DND-41 (cell line): Measurements from ENCODE around the gene PDXK.

Experiments used
- ATAC-seq: fragments of 200-7000 bp; cut with Tn5 transposase; 3 replicates; pipeline ENCODE4 v1.9.1; 2021; ENCODE audit warnings: low read depth; ENCODE audit not compliant: insufficient read depth
- DNase-seq: peaks from one replicate; pipeline ENCODE4 v3.0.0-alpha.2; 2020
- H2AFZ ChIP-seq: 2 replicates; pipeline ENCODE4 v1.6.0; 2012; ENCODE audit warnings: low read depth, low read length
- H3K27ac ChIP-seq: 2 replicates; pipeline ENCODE4 v1.5.1; 2012; ENCODE audit warnings: low read length, inconsistent platforms
- H3K27me3 ChIP-seq: fragments of 200-600 bp; sonication (generic); 2 replicates; pipeline ENCODE4 v1.6.0; 2012; ENCODE audit warnings: low read length, mild to moderate bottlenecking, inconsistent platforms; ENCODE audit not compliant: insufficient read depth, poor library complexity
- H3K36me3 ChIP-seq: 2 replicates; pipeline ENCODE4 v1.5.1; 2012; ENCODE audit warnings: low read length, inconsistent platforms; ENCODE audit not compliant: insufficient read depth
- H3K4me1 ChIP-seq: 2 replicates; pipeline ENCODE4 v1.5.1; 2012; ENCODE audit warnings: mild to moderate bottlenecking, low read length; ENCODE audit not compliant: insufficient read depth
- H3K4me2 ChIP-seq: 2 replicates; pipeline ENCODE4 v1.6.0; 2012; ENCODE audit warnings: mild to moderate bottlenecking, moderate library complexity, low read length, inconsistent platforms; ENCODE audit not compliant: insufficient read depth
- H3K4me3 ChIP-seq, 2 experiments: fragments of 200-600 bp in 1 of 2; shearing (Covaris generic) in 1 of 2; 2 replicates each; pipeline ENCODE4 v1.5.1; 2012 to 2016; ENCODE audit warnings: inconsistent platforms in 2 of 2, low read length in 2 of 2, mild to moderate bottlenecking in 2 of 2, low read depth in 1 of 2, moderate library complexity in 1 of 2
- H3K79me2 ChIP-seq: 2 replicates; pipeline ENCODE4 v1.6.0; 2012; ENCODE audit warnings: low read length, inconsistent platforms; ENCODE audit not compliant: insufficient read depth
- H3K9ac ChIP-seq: 2 replicates; pipeline ENCODE4 v1.6.0; 2012; ENCODE audit warnings: low read depth, mild to moderate bottlenecking, inconsistent platforms, low read length, moderate library complexity
- H3K9me3 ChIP-seq: 2 replicates; pipeline ENCODE4 v1.5.1; 2012; ENCODE audit warnings: low read length, moderate library complexity, mild to moderate bottlenecking, inconsistent platforms; ENCODE audit not compliant: insufficient read depth, severe bottlenecking
- H4K20me1 ChIP-seq: 2 replicates; pipeline ENCODE4 v1.6.0; 2012; ENCODE audit warnings: low read length; ENCODE audit not compliant: insufficient read depth
- CTCF ChIP-seq: IDR thresholded peaks from 2 replicates; pipeline ENCODE4 v1.5.1; 2012; ENCODE audit warnings: borderline replicate concordance, low read length, moderate library complexity, mild to moderate bottlenecking; ENCODE audit not compliant: poor library complexity, severe bottlenecking; ENCODE audit errors: extremely low read depth
- EZH2 ChIP-seq: IDR thresholded peaks from 3 replicates; pipeline ENCODE4 v1.6.1; 2012; ENCODE audit warnings: borderline replicate concordance, low read depth, mild to moderate bottlenecking, moderate library complexity, low read length, inconsistent platforms; ENCODE audit not compliant: severe bottlenecking

Gene PDXK

GRCh38 chr21:43726686-43727518, 8.0 kb downstream of the PDXK start:
- Histone ChIP-seq H3K9me3 (no peaks in the 10 kb centered on the region), H2AFZ (no peak overlapping the region), H3K4me2 (no peak overlapping the region), H3K36me3 (peaks cover 9% of the 10 kb centered on the region), H3K79me2 (peaks cover 22% of the 10 kb centered on the region), H4K20me1 (peaks cover 52% of the 10 kb centered on the region), H3K4me3 (no peak overlapping the region), H3K4me1 (peaks cover under 1% of the 10 kb centered on the region; the same call in 1 of the 2 replicates), H3K27ac (no peak overlapping the region), H3K9ac (no peak overlapping the region), H3K27me3 (no peaks in the 10 kb centered on the region)
- TF ChIP-seq EZH2 (no peak), CTCF (no peak)
- no peak for ATAC-seq
- no peak for DNase-seq

- H2AFZ ChIP-seq, result no peak overlapping the region
- peaks cover 19% of the 10 kb centered on the region for H3K79me2 ChIP-seq
- no peak overlapping the region for H3K4me3 ChIP-seq
- no peaks in the 10 kb centered on the region for H3K27me3 ChIP-seq
- no peaks in the 10 kb centered on the region for H3K9me3 ChIP-seq
- TF ChIP-seq EZH2, result no peak
- no peak for TF ChIP-seq CTCF
- ATAC-seq (no peak), DNase-seq (no peak)
- no peak overlapping the region for H3K4me2 ChIP-seq
- peaks cover 48% of the 10 kb centered on the region for H4K20me1 ChIP-seq
- H3K27ac ChIP-seq, result no peak overlapping the region
- no peak overlapping the region for H3K9ac ChIP-seq
- H3K36me3 ChIP-seq, result peaks cover 9% of the 10 kb centered on the region
- no peaks in the 10 kb centered on the region for H3K4me1 ChIP-seq
Measured at GRCh38 chr21:43727519-43728153, 8.7 kb downstream of the PDXK start.

- no peaks in the 10 kb centered on the region for H3K27me3 ChIP-seq
- no peak overlapping the region for H3K27ac ChIP-seq
- ATAC-seq (no peak), DNase-seq (no peak)
- H3K36me3 ChIP-seq, result peaks cover 9% of the 10 kb centered on the region
- H3K4me3 ChIP-seq, result no peak overlapping the region
- no peak overlapping the region for H2AFZ ChIP-seq
- no peak overlapping the region for H3K4me2 ChIP-seq
- no peaks in the 10 kb centered on the region for H3K9me3 ChIP-seq
- H3K9ac ChIP-seq, result no peak overlapping the region
- peaks cover 48% of the 10 kb centered on the region for H4K20me1 ChIP-seq
- H3K79me2 ChIP-seq, result peaks cover 19% of the 10 kb centered on the region
- no peaks in the 10 kb centered on the region for H3K4me1 ChIP-seq
- TF ChIP-seq EZH2 (no peak), CTCF (no peak)
Measured at GRCh38 chr21:43728154-43728466, 9.2 kb downstream of the PDXK start.
